Medulla oblongata (tissue), 1 donor: ENCODE data around the gene AGO4.
"Not testable (repeated sequence)": the region's sequence is repeated elsewhere in the genome, so short reads cannot be mapped to it uniquely, and the experiment has no call there.

Experiments
- DNase-seq: peaks from one replicate; pipeline ENCODE4 v3.0.0-alpha.2; 2015; ENCODE audit errors: extremely low spot score

Gene AGO4

GRCh38 chr1:35807614-35808449 lies at the start of gene AGO4:
Gene AGO4, plus strand, starts transcription at chr1:35808016. Its CDS starts 401 bp downstream, at chr1:35808417.
- peak; percentile 66 for DNase-seq

- no peak for DNase-seq
Measured at GRCh38 chr1:35762141-35762540, 45.7 kb upstream of the AGO4 start.

- DNase-seq, result no peak
Measured at GRCh38 chr1:35763201-35763600, 44.6 kb upstream of the AGO4 start.

GRCh38 chr1:35764283-35764682 lies 43.5 kb upstream of the AGO4 start:
- DNase-seq, result no peak

- DNase-seq, result no peak
Measured at GRCh38 chr1:35768350-35769187, 39.2 kb upstream of the AGO4 start.

GRCh38 chr1:35769188-35769758 lies 38.5 kb upstream of the AGO4 start:
- DNase-seq, result peak; percentile 78

GRCh38 chr1:35773711-35774110 lies 34.1 kb upstream of the AGO4 start:
- DNase-seq, result no peak

- DNase-seq, result not testable (repeated sequence)
Measured at GRCh38 chr1:35776172-35776571, 31.6 kb upstream of the AGO4 start.

GRCh38 chr1:35777109-35777508 lies 30.7 kb upstream of the AGO4 start:
- DNase-seq, result no peak

GRCh38 chr1:35783055-35783583 lies 24.7 kb upstream of the AGO4 start:
- DNase-seq, result no peak

- DNase-seq, result not testable (repeated sequence)
Measured at GRCh38 chr1:35784364-35784763, 23.5 kb upstream of the AGO4 start.

GRCh38 chr1:35788139-35788538 lies 19.7 kb upstream of the AGO4 start:
- DNase-seq, result no peak

- no peak for DNase-seq
Measured at GRCh38 chr1:35790670-35791069, 17.1 kb upstream of the AGO4 start.

GRCh38 chr1:35795295-35795694 lies 12.5 kb upstream of the AGO4 start:
- no peak for DNase-seq

GRCh38 chr1:35797380-35797779 lies 10.4 kb upstream of the AGO4 start:
- no peak for DNase-seq

GRCh38 chr1:35798019-35798418 lies 9.8 kb upstream of the AGO4 start:
- not testable (repeated sequence) for DNase-seq

- peak; percentile 40 for DNase-seq
Measured at GRCh38 chr1:35800167-35800887, 7.5 kb upstream of the AGO4 start.

- peak; percentile 66 for DNase-seq
Measured at GRCh38 chr1:35808450-35809113, 766 bp downstream of the AGO4 start.

GRCh38 chr1:35809114-35810095 lies 1.6 kb downstream of the AGO4 start:
- DNase-seq, result no peak
